Parathyroid adenoma (tissue), 2 donors: Measurements from ENCODE around the gene RAB3IL1.

Source experiments
- H2AFZ ChIP-seq: fragments of 300-600 bp; sonication (generic); one replicate; pipeline ENCODE4 v1.7.0; 2017; ENCODE audit warnings: antibody characterized with exemption, mild to moderate bottlenecking
- H3K27ac ChIP-seq: fragments of 300-600 bp; sonication (generic); one replicate; pipeline ENCODE4 v1.7.0; 2017
- H3K27me3 ChIP-seq: fragments of 300-600 bp; sonication (generic); one replicate; pipeline ENCODE4 v1.7.0; 2017; ENCODE audit warnings: low read length; ENCODE audit not compliant: control insufficient read depth, insufficient read depth
- H3K36me3 ChIP-seq: fragments of 300-600 bp; sonication (generic); one replicate; pipeline ENCODE4 v1.7.0; 2017; ENCODE audit warnings: low read length; ENCODE audit not compliant: control insufficient read depth, insufficient read depth
- H3K4me1 ChIP-seq: fragments of 300-600 bp; sonication (generic); one replicate; pipeline ENCODE4 v1.7.0; 2017; ENCODE audit warnings: control low read depth
- H3K4me2 ChIP-seq: fragments of 300-600 bp; sonication (generic); one replicate; pipeline ENCODE4 v1.7.0; 2017; ENCODE audit warnings: low read length
- H3K4me3 ChIP-seq: fragments of 300-600 bp; sonication (generic); one replicate; pipeline ENCODE4 v1.7.0; 2017; ENCODE audit warnings: low read depth, low read length
- H3K79me2 ChIP-seq: fragments of 300-600 bp; sonication (generic); one replicate; pipeline ENCODE4 v1.7.0; 2017; ENCODE audit warnings: control low read depth
- H3K9ac ChIP-seq: fragments of 300-600 bp; sonication (generic); one replicate; pipeline ENCODE4 v1.7.0; 2017; ENCODE audit warnings: mild to moderate bottlenecking
- H3K9me3 ChIP-seq: fragments of 300-600 bp; sonication (generic); one replicate; pipeline ENCODE4 v1.7.0; 2017; ENCODE audit warnings: low read length; ENCODE audit not compliant: control insufficient read depth
- CTCF ChIP-seq: fragments of 300-600 bp; sonication (generic); IDR thresholded peaks from one replicate; pipeline ENCODE4 v1.7.0; 2017; ENCODE audit warnings: antibody characterized with exemption, mild to moderate bottlenecking
- donor health status: primary hyperparathyroidism.

Gene RAB3IL1

GRCh38 chr11:61952882-61953281 lies 35.5 kb upstream of the RAB3IL1 start:
- no peak overlapping the region for H3K4me3 ChIP-seq
- no peaks in the 10 kb centered on the region for H3K27me3 ChIP-seq
- no peaks in the 10 kb centered on the region for H3K4me1 ChIP-seq
- no peak for TF ChIP-seq CTCF
- H3K79me2 ChIP-seq: no peaks in the 10 kb centered on the region
- H2AFZ ChIP-seq: no peak overlapping the region
- H3K9me3 ChIP-seq: no peaks in the 10 kb centered on the region
- no peak overlapping the region for H3K9ac ChIP-seq
- no peak overlapping the region for H3K4me2 ChIP-seq
- no peak overlapping the region for H3K27ac ChIP-seq
- no peaks in the 10 kb centered on the region for H3K36me3 ChIP-seq

- H3K36me3 ChIP-seq: no peaks in the 10 kb centered on the region
- H3K4me2 ChIP-seq: no peak overlapping the region
- no peak for TF ChIP-seq CTCF
- H2AFZ ChIP-seq: no peak overlapping the region
- no peaks in the 10 kb centered on the region for H3K4me1 ChIP-seq
- no peak overlapping the region for H3K4me3 ChIP-seq
- H3K27me3 ChIP-seq: no peaks in the 10 kb centered on the region
- no peak overlapping the region for H3K27ac ChIP-seq
- H3K9ac ChIP-seq: no peak overlapping the region
- no peaks in the 10 kb centered on the region for H3K9me3 ChIP-seq
- no peaks in the 10 kb centered on the region for H3K79me2 ChIP-seq
These were observed 34.2 kb upstream of the RAB3IL1 start for GRCh38 chr11:61951484-61952135.

- Histone ChIP-seq H3K4me3 (no peak within 1 kb of the TSS), H3K4me2 (no peak within 1 kb of the TSS), H3K27me3 (no peaks in the 10 kb centered on the region), H3K9ac (no peak within 1 kb of the TSS), H3K4me1 (no peaks in the 10 kb centered on the region), H3K27ac (no peak within 1 kb of the TSS), H3K79me2 (no peaks in the 10 kb centered on the region), H3K36me3 (no peaks in the 10 kb centered on the region), H2AFZ (no peak within 1 kb of the TSS), H3K9me3 (no peaks in the 10 kb centered on the region)
- no peak for TF ChIP-seq CTCF
These were observed 32.7 kb upstream of the RAB3IL1 start, which contains the start of gene BEST1 for GRCh38 chr11:61950035-61950547. BEST1 (plus strand) TSS chr11:61950351; CDS start chr11:61951807, 1,456 bp downstream.

- Histone ChIP-seq H3K4me2 (no peak overlapping the region), H3K4me1 (no peaks in the 10 kb centered on the region), H3K36me3 (no peaks in the 10 kb centered on the region), H3K9ac (no peak overlapping the region), H3K4me3 (no peak overlapping the region), H2AFZ (no peak overlapping the region), H3K9me3 (no peaks in the 10 kb centered on the region), H3K27ac (no peak overlapping the region), H3K79me2 (no peaks in the 10 kb centered on the region), H3K27me3 (no peaks in the 10 kb centered on the region)
- no peak for TF ChIP-seq CTCF
These were observed 32.0 kb upstream of the RAB3IL1 start for GRCh38 chr11:61949169-61950034.
